IMR-90 (cell line): ENCODE measurements around the gene FOXP1. TPM values are rescaled to one million over a fixed set of nuclear protein-coding genes. Genes with fewer than 3 reads are reported as not detected.

Source experiments
- ATAC-seq: fragments of 200-7000 bp; cut with Tn5 transposase; 2 replicates; pipeline ENCODE4 v1.9.1; 2020; ENCODE audit warnings: low read depth, mild to moderate bottlenecking, moderate library complexity
- BruUV-seq: library from RNA; stranded (reverse); fragments of 400-500 nt; replicated peaks from 2 replicates; lab custom pipeline; 2021; lab: Mats Ljungman, UMichigan
- CTCF ChIA-PET: fragments of 300-600 bp; formaldehyde crosslinking; extraction: SDS; loops from one replicate; lab custom pipeline; 2021; ENCODE audit warnings: antibody characterized with exemption; lab: Yijun Ruan, JAX
- POLR2A ChIA-PET: fragments of 300-600 bp; sonication (Branson Sonifier 250); formaldehyde crosslinking; loops from one replicate; lab custom pipeline; 2022; ENCODE audit warnings: antibody characterized with exemption; ENCODE audit not compliant: unreplicated experiment; lab: Charles Lee
- DNase-seq: peaks from one replicate; pipeline ENCODE4 v3.0.0; 2013
- H2AFZ ChIP-seq: replicated peaks from 2 replicates; pipeline ENCODE3; 2013; ENCODE audit warnings: low read length, mild to moderate bottlenecking; ENCODE audit not compliant: poor library complexity
- H2AK5ac ChIP-seq: 2 replicates; pipeline ENCODE4 v1.6.1; 2013; ENCODE audit warnings: low read depth, low read length, inconsistent platforms
- H2AK9ac ChIP-seq: replicated peaks from 2 replicates; pipeline ENCODE3; 2013; ENCODE audit warnings: mild to moderate bottlenecking, low read depth, low read length, moderate library complexity; ENCODE audit not compliant: poor library complexity
- H2BK120ac ChIP-seq: 2 replicates; pipeline ENCODE4 v1.6.1; 2013; ENCODE audit warnings: low read depth, low read length, inconsistent platforms
- H2BK15ac ChIP-seq: 3 replicates; pipeline ENCODE4 v1.6.1; 2013; ENCODE audit warnings: low read depth, low read length, inconsistent platforms
- H2BK20ac ChIP-seq: 2 replicates; pipeline ENCODE4 v1.6.1; 2013; ENCODE audit warnings: low read depth, mild to moderate bottlenecking, inconsistent platforms, low read length, moderate library complexity
- H2BK5ac ChIP-seq: 2 replicates; pipeline ENCODE4 v1.6.1; 2013; ENCODE audit warnings: mild to moderate bottlenecking, low read depth, low read length, inconsistent platforms; ENCODE audit not compliant: poor library complexity, severe bottlenecking
- H3K14ac ChIP-seq: replicated peaks from 2 replicates; pipeline ENCODE4 v1.6.1; 2013; ENCODE audit warnings: low read depth, low read length, inconsistent platforms
- H3K18ac ChIP-seq: 2 replicates; pipeline ENCODE4 v1.6.1; 2013; ENCODE audit warnings: low read depth, low read length, control low read depth
- H3K23ac ChIP-seq: 2 replicates; pipeline ENCODE4 v1.6.1; 2013; ENCODE audit warnings: low read depth, low read length, inconsistent platforms
- H3K27ac ChIP-seq: 2 replicates; pipeline ENCODE4 v1.5.1; 2013; ENCODE audit warnings: mild to moderate bottlenecking, control low read depth, low read length; ENCODE audit not compliant: insufficient read depth
- H3K27me3 ChIP-seq: 2 replicates; pipeline ENCODE4 v1.6.1; 2013; ENCODE audit warnings: low read length; ENCODE audit not compliant: control insufficient read depth, insufficient read depth
- H3K36me3 ChIP-seq: 2 replicates; pipeline ENCODE4 v1.6.1; 2013; ENCODE audit warnings: low read length, mixed read lengths; ENCODE audit not compliant: control insufficient read depth, insufficient read depth
- H3K4ac ChIP-seq: 2 replicates; pipeline ENCODE4 v1.6.1; 2013; ENCODE audit warnings: low read depth, low read length, inconsistent platforms
- H3K4me1 ChIP-seq: 2 replicates; pipeline ENCODE4 v1.6.1; 2013; ENCODE audit warnings: low read length, mixed read lengths; ENCODE audit not compliant: control insufficient read depth, insufficient read depth
- H3K4me2 ChIP-seq: 2 replicates; pipeline ENCODE4 v1.6.1; 2013; ENCODE audit warnings: low read depth, mild to moderate bottlenecking, control low read depth, low read length, moderate library complexity
- H3K4me3 ChIP-seq: 2 replicates; pipeline ENCODE4 v1.5.1; 2013; ENCODE audit warnings: low read depth, mild to moderate bottlenecking, control low read depth, low read length, moderate library complexity; ENCODE audit not compliant: insufficient read depth
- H3K56ac ChIP-seq: 2 replicates; pipeline ENCODE4 v1.6.1; 2013; ENCODE audit warnings: low read length, inconsistent platforms; ENCODE audit not compliant: insufficient read depth; ENCODE audit errors: extremely low read depth
- H3K79me1 ChIP-seq, 2 experiments: 2 replicates each; pipeline ENCODE4 v1.6.1; 2013; ENCODE audit warnings: low read length in 2 of 2, inconsistent platforms in 1 of 2, low read depth in 1 of 2
- H3K9ac ChIP-seq: 2 replicates; pipeline ENCODE4 v1.6.1; 2013; ENCODE audit warnings: low read depth, low read length, control low read depth
- H3K9me1 ChIP-seq: 2 replicates; pipeline ENCODE4 v1.6.1; 2013; ENCODE audit warnings: low read length, inconsistent platforms; ENCODE audit not compliant: insufficient read depth
- H3K9me3 ChIP-seq: 2 replicates; pipeline ENCODE4 v1.6.1; 2013; ENCODE audit warnings: low read length; ENCODE audit not compliant: control insufficient read depth, insufficient read depth
- H4K20me1 ChIP-seq: 2 replicates; pipeline ENCODE4 v1.6.1; 2013; ENCODE audit warnings: low read length, inconsistent platforms; ENCODE audit not compliant: insufficient read depth
- H4K5ac ChIP-seq: 2 replicates; pipeline ENCODE4 v1.6.1; 2013; ENCODE audit warnings: mild to moderate bottlenecking, low read depth, low read length, control low read depth
- H4K8ac ChIP-seq, 2 experiments: 2 replicates each; pipeline ENCODE4 v1.6.1; 2013; ENCODE audit warnings: low read depth in 2 of 2, low read length in 2 of 2, control low read depth in 1 of 2, inconsistent platforms in 1 of 2
- H4K91ac ChIP-seq: 2 replicates; pipeline ENCODE4 v1.6.1; 2013; ENCODE audit warnings: low read depth, low read length, inconsistent platforms; ENCODE audit not compliant: insufficient read depth
- BHLHE40 ChIP-seq: fragments of 150-350 bp; IDR thresholded peaks from 2 replicates; pipeline ENCODE4 v1.6.1; 2016; ENCODE audit warnings: mild to moderate bottlenecking, low read depth, low read length
- CEBPB ChIP-seq: IDR thresholded peaks from 2 replicates; pipeline ENCODE4 v1.6.1; 2012; ENCODE audit warnings: low read depth, low read length, improper control_type of control experiment
- CHD1 ChIP-seq: IDR thresholded peaks from 2 replicates; pipeline ENCODE4 v1.6.1; 2012; ENCODE audit warnings: low read depth, low read length, improper control_type of control experiment
- MAFK ChIP-seq: IDR thresholded peaks from 2 replicates; pipeline ENCODE4 v1.6.1; 2012; ENCODE audit warnings: low read depth, low read length, improper control_type of control experiment
- MAZ ChIP-seq: IDR thresholded peaks from 2 replicates; pipeline ENCODE4 v1.6.1; 2012; ENCODE audit warnings: low read depth, mild to moderate bottlenecking, low read length, improper control_type of control experiment, moderate library complexity, borderline replicate concordance
- MXI1 ChIP-seq: IDR thresholded peaks from 2 replicates; pipeline ENCODE4 v1.6.1; 2012; ENCODE audit warnings: low read depth, mild to moderate bottlenecking, low read length, moderate library complexity, borderline replicate concordance
- NFE2L2 ChIP-seq: fragments of 150-350 bp; IDR thresholded peaks from 2 replicates; pipeline ENCODE4 v1.6.1; 2016; ENCODE audit warnings: low read depth, mild to moderate bottlenecking, low read length
- POLR2A ChIP-seq: IDR thresholded peaks from 2 replicates; pipeline ENCODE4 v1.6.1; 2012; ENCODE audit warnings: mild to moderate bottlenecking, low read depth, low read length
- RAD21 ChIP-seq: IDR thresholded peaks from 2 replicates; pipeline ENCODE4 v1.6.1; 2012; ENCODE audit warnings: low read length, improper control_type of control experiment
- RCOR1 ChIP-seq: IDR thresholded peaks from 2 replicates; pipeline ENCODE4 v1.6.1; 2012; ENCODE audit warnings: mild to moderate bottlenecking, low read length, improper control_type of control experiment; ENCODE audit not compliant: insufficient replicate concordance
- SMC3 ChIP-seq: fragments of 150-350 bp; IDR thresholded peaks from 2 replicates; pipeline ENCODE4 v1.6.1; 2016; ENCODE audit warnings: low read depth, mild to moderate bottlenecking, antibody characterized with exemption, low read length, moderate library complexity
- WGBS, 2 experiments: methylation state at CpG; one replicate each; pipeline versions ENCODE4 v1.1.5 to v1.1.7; 2013; ENCODE audit warnings: missing lambda C conversion rate in 2 of 2; ENCODE audit not compliant: insufficient read length in 1 of 2; ENCODE audit errors: extremely low coverage in 2 of 2; 5-methylcytosine and 5-hydroxymethylcytosine counted together
- dilution Hi-C: fragments of 300-500 bp; cut with HindIII; formaldehyde crosslinking; loops from one replicate; pipeline ENCODE4 v1.14.3; 2018; ENCODE audit warnings: low sequenced_read_pairs; ENCODE audit not compliant: unreplicated experiment
- in situ Hi-C: fragments of 300-500 bp; cut with MboI; formaldehyde crosslinking; loops from 3 replicates; pipeline ENCODE4 v1.14.3; 2019; ENCODE audit warnings: low sequenced_read_pairs, inconsistent platforms, mixed read lengths
- intact Hi-C: fragments of 100-400 bp; cut with micrococcal nuclease; formaldehyde crosslinking; loops from 2 replicates; pipeline ENCODE4 v1.10.0; 2022
- polyA plus RNA-seq, 3 experiments: library from polyadenylated mRNA; depleted of rRNA; stranded (reverse); fragments of >200 nt; gene quantifications; 2 replicates each; pipeline ENCODE4 v1.2.3, GENCODE V29; 2012; ENCODE audit warnings: low replicate concordance in 1 of 3
- total RNA-seq: library from RNA; depleted of rRNA; stranded (reverse); fragments of >200 nt; gene quantifications from 2 replicates; pipeline ENCODE4 v1.2.3, GENCODE V29; 2012
- TF ChIP-seq, protein P1 (sequence below): fragments of 150-350 bp; IDR thresholded peaks from 2 replicates; pipeline ENCODE4 v1.6.1; 2016; ENCODE audit warnings: low read depth, mild to moderate bottlenecking, low read length, moderate library complexity, borderline replicate concordance
- TF ChIP-seq, protein P2 (sequence below): fragments of 150-350 bp; IDR thresholded peaks from 2 replicates; pipeline ENCODE4 v1.6.1; 2017; ENCODE audit warnings: mild to moderate bottlenecking, antibody characterized with exemption, low read length, low read depth
- TF ChIP-seq, protein P3 (sequence below): conservative IDR thresholded peaks from 2 replicates; pipeline ENCODE4 v1.5.1; 2012; ENCODE audit warnings: mild to moderate bottlenecking, low read depth, low read length, improper control_type of control experiment

FOXP1 gene
- total and polyA plus RNA-seq, 2 of the 4 experiments (the other 2 are of a cell fraction) = 37.0 to 132 TPM

DNA sequence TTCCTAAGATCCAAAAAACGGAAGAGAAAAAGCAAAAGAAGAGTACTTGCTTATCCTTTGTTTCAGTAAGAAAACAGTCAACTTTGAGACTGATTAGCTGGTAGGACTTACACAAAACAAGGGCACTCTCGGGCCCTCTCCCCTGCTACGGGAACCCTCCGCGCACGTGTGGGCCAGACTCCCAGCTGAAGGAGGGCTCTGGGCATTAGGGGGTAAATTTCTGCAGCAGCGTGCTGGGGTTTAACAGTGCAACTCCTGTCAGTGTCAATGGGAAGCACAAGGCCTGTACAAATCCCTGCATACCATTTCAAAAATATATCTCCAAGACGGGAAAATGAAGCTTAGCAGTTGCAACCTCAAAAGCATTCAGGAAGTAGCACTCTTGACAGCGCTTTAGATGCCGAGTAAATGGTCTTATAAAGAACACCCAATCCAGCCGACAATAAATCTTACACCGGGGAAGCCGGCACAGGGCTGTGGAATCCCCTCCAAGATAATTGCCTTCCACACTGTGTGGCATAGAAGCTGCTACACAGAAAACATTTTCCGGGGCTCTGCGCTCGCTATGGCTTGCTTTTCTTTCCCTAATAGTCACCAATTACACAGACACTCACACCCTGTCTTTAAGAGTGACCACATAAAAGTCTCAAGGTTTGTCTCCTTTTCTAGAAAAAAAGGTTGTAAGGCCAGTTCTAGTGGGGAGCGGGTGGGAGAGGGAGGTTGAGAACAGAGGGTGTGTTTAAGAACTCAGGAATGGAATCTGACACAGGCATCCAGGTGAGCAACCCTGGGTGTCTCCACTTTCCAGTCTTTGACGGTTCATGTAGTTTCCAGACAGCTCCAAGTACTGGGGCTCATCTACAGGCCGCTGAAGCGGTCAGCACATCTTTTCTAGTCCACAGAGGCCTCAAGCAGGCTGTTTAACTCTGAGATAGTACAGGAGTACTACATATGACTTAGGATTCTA lies 512.7 kb downstream of the FOXP1 start:
- Histone ChIP-seq H2BK20ac (no peak overlapping the region), H3K27me3 (no peaks in the 10 kb centered on the region), H2AK5ac (peak overlapping the region; percentile 43), H3K9me1 (peaks cover 26% of the 10 kb centered on the region), H2BK120ac (no peak overlapping the region), H3K27ac (no peak overlapping the region), H3K14ac (no peak overlapping the region), H2AK9ac (no peak overlapping the region), H3K18ac (no peak overlapping the region), H4K8ac (peak overlapping the region in 1 of 2 experiments; percentile 16; a peak in 2 of 4 replicates), H3K4ac (peak overlapping the region; percentile 17), H2BK15ac (0 out of 3 replicates have a peak overlapping the region, but pooled peaks have one; percentile 4), H3K56ac (no peak overlapping the region), H4K91ac (no peak overlapping the region), H2BK5ac (no peak overlapping the region), H4K20me1 (peaks cover 3% of the 10 kb centered on the region; the same call in 1 of the 2 replicates), H3K4me2 (no peak overlapping the region), H3K9me3 (no peaks in the 10 kb centered on the region), H3K79me1 (peaks cover 38 to 93% of the 10 kb centered on the region in 2 experiments), H3K4me3 (no peak overlapping the region), H3K9ac (no peak overlapping the region), H3K36me3 (no peaks in the 10 kb centered on the region), H4K5ac (no peak overlapping the region), H2AFZ (no peak overlapping the region), H3K4me1 (peaks cover 22% of the 10 kb centered on the region), H3K23ac (0 out of 2 replicates have a peak overlapping the region, but pooled peaks have one; percentile 38)
- BruUV-seq = no TSS peak
- DNase-seq = no peak
- intact Hi-C loops (no loop called here), dilution Hi-C loops (no loop called here), in situ Hi-C loops (no loop called here)
- no peak for ATAC-seq
- ChIA-PET CTCF (no interaction called here), POLR2A (no interaction called here)
- 47% methylated on average over 6 of the region's 20 CpGs; no CpG with 5 or more reads in 1 of the 2 experiments for WGBS, 2 experiments
- TF ChIP-seq RAD21 (no peak), CHD1 (no peak), CEBPB (no peak), MXI1 (no peak), NFE2L2 (no peak), MAZ (no peak), BHLHE40 (no peak), POLR2A (no peak), RCOR1 (no peak), MAFK (no peak), SMC3 (no peak)
- TF ChIP-seq, protein P1, sequence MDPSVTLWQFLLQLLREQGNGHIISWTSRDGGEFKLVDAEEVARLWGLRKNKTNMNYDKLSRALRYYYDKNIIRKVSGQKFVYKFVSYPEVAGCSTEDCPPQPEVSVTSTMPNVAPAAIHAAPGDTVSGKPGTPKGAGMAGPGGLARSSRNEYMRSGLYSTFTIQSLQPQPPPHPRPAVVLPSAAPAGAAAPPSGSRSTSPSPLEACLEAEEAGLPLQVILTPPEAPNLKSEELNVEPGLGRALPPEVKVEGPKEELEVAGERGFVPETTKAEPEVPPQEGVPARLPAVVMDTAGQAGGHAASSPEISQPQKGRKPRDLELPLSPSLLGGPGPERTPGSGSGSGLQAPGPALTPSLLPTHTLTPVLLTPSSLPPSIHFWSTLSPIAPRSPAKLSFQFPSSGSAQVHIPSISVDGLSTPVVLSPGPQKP = no peak
- TF ChIP-seq, protein P2, sequence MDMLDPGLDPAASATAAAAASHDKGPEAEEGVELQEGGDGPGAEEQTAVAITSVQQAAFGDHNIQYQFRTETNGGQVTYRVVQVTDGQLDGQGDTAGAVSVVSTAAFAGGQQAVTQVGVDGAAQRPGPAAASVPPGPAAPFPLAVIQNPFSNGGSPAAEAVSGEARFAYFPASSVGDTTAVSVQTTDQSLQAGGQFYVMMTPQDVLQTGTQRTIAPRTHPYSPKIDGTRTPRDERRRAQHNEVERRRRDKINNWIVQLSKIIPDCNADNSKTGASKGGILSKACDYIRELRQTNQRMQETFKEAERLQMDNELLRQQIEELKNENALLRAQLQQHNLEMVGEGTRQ = no peak
- TF ChIP-seq, protein P3, sequence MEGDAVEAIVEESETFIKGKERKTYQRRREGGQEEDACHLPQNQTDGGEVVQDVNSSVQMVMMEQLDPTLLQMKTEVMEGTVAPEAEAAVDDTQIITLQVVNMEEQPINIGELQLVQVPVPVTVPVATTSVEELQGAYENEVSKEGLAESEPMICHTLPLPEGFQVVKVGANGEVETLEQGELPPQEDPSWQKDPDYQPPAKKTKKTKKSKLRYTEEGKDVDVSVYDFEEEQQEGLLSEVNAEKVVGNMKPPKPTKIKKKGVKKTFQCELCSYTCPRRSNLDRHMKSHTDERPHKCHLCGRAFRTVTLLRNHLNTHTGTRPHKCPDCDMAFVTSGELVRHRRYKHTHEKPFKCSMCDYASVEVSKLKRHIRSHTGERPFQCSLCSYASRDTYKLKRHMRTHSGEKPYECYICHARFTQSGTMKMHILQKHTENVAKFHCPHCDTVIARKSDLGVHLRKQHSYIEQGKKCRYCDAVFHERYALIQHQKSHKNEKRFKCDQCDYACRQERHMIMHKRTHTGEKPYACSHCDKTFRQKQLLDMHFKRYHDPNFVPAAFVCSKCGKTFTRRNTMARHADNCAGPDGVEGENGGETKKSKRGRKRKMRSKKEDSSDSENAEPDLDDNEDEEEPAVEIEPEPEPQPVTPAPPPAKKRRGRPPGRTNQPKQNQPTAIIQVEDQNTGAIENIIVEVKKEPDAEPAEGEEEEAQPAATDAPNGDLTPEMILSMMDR = no peak
